Measurements from ENCODE around the gene PEAK3. TPM values are rescaled to one million over a fixed set of nuclear protein-coding genes. Genes with fewer than 3 reads are reported as not detected.

The PEAK3 gene
- total RNA-seq, 4 donors from 2014 or later, result 0.16 to 1.3 (median 0.27) TPM; not detected in 1

DNA sequence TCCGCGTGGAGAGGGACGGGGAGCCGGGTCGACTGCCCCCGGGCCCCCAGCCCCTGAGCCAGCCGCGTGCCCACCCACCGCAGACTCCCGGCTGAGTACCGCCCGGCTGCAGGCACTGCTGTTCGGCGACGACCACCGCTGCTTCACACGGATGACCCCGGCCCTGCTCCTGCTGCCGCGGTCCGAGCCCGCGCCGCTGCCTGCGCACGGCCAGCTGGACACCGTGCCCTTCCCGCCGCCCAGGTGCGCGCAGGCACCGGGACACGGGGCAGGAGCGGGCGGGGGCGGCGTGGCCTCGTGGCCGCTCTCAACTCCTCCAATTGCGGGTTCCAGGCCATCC is 31.2 kb downstream of the PEAK3 start:
- WGBS, 2 donors (ENCODE audit: low coverage in 1 of 2), result no CpG with 5 or more reads among the region's 40 CpGs
- Histone ChIP-seq H3K4me1 (peaks cover 0 to 58% (median 33%) of the 10 kb centered on the region in 3 donors), H3K27me3 (peaks cover 65% of the 10 kb centered on the region), H3K36me3 (peaks cover 0 to 40% of the 10 kb centered on the region in 2 donors), H3K4me3 (peak overlapping the region in 1 of 2 donors; percentile 28), H3K27ac (no peak overlapping the region), H3K9me3 (no peaks in the 10 kb centered on the region)
- TF ChIP-seq CTCF (IDR thresholded peaks at IDR 0.05) (no peak), POLR2A (IDR thresholded peaks at IDR 0.05) (no peak), EP300 (IDR thresholded peaks at IDR 0.05) (no peak), POLR2AphosphoS5 (IDR thresholded peaks at IDR 0.05) (no peak)
- ATAC-seq, result no peak

- no CpG with 5 or more reads among the region's 43 CpGs for WGBS, 2 donors (ENCODE audit: low coverage in 1 of 2)
- H3K4me1 ChIP-seq, result peaks cover 0 to 58% (median 33%) of the 10 kb centered on the region in 3 donors
Measured at GRCh38 chr19:2249880-2250765, 31.9 kb downstream of the PEAK3 start.

DNA sequence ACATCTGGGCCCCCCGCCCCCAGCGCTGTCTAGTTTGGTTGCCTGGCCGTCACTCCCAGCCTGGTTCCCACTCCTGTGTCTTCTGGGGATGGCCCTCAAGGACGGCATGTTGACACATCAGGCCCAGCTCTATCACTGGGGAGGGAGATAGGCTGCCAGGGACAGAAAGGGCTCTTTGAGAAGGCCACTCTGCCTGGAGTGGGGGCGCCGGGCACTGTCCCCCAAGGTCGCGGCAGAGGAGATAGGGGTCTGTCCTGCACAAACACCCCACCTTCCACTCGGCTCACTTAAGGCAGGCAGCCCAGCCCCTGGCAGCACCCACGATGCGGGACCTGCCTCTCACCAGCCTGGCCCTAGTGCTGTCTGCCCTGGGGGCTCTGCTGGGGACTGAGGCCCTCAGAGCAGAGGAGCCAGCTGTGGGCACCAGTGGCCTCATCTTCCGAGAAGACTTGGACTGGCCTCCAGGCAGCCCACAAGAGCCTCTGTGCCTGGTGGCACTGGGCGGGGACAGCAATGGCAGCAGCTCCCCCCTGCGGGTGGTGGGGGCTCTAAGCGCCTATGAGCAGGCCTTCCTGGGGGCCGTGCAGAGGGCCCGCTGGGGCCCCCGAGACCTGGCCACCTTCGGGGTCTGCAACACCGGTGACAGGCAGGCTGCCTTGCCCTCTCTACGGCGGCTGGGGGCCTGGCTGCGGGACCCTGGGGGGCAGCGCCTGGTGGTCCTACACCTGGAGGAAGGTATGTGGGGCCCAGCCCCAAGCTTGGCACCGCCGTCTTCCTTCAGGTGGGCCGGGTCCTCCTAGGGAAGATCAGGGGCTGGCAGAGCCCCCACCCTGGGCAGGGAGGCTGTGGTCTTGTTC is 32.7 kb downstream of the PEAK3 start, which contains the start of gene AMH:
AMH (plus strand) TSS at position 314 of the 857 bp plus-strand sequence; CDS start at position 324, 10 bp downstream.
- Histone ChIP-seq H3K4me1 (peaks cover 0 to 59% (median 33%) of the 10 kb centered on the region in 3 donors), H3K36me3 (peaks cover 0 to 55% of the 10 kb centered on the region in 2 donors), H3K27me3 (peaks cover 52% of the 10 kb centered on the region), H3K27ac (no peak within 1 kb of the TSS), H3K9me3 (no peaks in the 10 kb centered on the region), H3K4me3 (no peak within 1 kb of the TSS)
- TF ChIP-seq EP300 (IDR thresholded peaks at IDR 0.05) (no peak), POLR2AphosphoS5 (IDR thresholded peaks at IDR 0.05) (no peak), POLR2A (IDR thresholded peaks at IDR 0.05) (no peak), CTCF (IDR thresholded peaks at IDR 0.05) (no peak)
- ATAC-seq, result no peak
- 70% methylated on average over 2 of the region's 27 CpGs; no CpG with 5 or more reads in 1 of the 2 donors for WGBS, 2 donors (ENCODE audit: low coverage in 1 of 2)

More at GRCh38 chr19:2249880-2250765, 31.9 kb downstream of the PEAK3 start:
- H3K27me3 ChIP-seq, result peaks cover 60% of the 10 kb centered on the region
- H3K9me3 ChIP-seq, result no peaks in the 10 kb centered on the region
- H3K27ac ChIP-seq, result no peak overlapping the region
- no peak overlapping the region for H3K4me3 ChIP-seq
- peak; percentile 6 for ATAC-seq
- peaks cover 0 to 46% of the 10 kb centered on the region in 2 donors for H3K36me3 ChIP-seq
- TF ChIP-seq POLR2AphosphoS5 (IDR thresholded peaks at IDR 0.05), result peak; percentile 10
- no peak for TF ChIP-seq CTCF (IDR thresholded peaks at IDR 0.05)

DNA sequence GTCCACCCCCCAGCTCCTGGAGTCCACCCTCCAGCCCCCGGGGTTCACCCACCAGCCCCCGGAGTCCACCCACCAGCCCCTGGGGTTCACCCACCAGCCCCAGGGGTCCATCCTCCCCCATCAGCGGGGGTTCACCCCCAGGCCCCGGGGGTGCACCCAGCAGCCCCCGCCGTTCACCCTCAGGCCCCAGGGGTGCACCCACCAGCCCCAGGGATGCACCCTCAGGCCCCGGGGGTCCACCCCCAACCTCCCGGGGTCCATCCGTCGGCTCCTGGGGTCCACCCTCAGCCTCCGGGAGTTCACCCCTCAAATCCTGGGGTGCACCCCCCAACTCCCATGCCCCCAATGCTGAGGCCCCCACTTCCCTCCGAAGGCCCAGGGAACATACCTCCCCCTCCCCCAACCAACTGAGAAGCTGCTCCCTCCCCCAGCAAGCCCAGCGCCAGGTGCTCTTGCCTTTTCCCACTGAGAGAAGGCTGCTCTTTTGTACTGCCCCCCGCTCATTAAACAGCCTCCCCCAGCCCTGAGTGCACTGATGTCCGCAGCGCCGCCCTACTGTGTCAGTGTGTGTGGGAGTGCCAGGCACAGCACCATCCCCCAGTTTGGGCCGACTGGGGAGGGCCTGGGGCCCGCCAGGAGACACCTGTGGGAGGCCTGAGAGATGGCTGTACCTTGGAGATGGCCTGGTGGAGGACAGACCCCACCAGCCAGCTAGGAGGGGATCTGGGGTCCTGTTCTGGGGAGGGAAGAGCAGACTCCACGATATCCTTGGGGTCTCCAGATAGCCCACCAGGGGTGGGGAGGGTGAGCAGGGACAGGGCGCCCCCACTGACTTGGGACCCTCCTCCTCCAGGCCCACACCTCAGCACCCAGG is 33.6 kb downstream of the PEAK3 start:
- H3K27me3 ChIP-seq, result peaks cover 43% of the 10 kb centered on the region
- ATAC-seq, result no peak
- H3K4me1 ChIP-seq, result peaks cover 0 to 62% (median 31%) of the 10 kb centered on the region in 3 donors
- no peak overlapping the region for H3K27ac ChIP-seq
- peaks cover 0 to 64% of the 10 kb centered on the region in 2 donors for H3K36me3 ChIP-seq
- no peaks in the 10 kb centered on the region for H3K9me3 ChIP-seq
- no peak for TF ChIP-seq CTCF (IDR thresholded peaks at IDR 0.05)
- TF ChIP-seq EP300 (IDR thresholded peaks at IDR 0.05), result no peak
- TF ChIP-seq POLR2A (IDR thresholded peaks at IDR 0.05), result no peak
- no peak for TF ChIP-seq POLR2AphosphoS5 (IDR thresholded peaks at IDR 0.05)
- WGBS, 2 donors (ENCODE audit: low coverage in 1 of 2), result no CpG with 5 or more reads among the region's 21 CpGs
- no peak overlapping the region for H3K4me3 ChIP-seq
